GM12878 (cell line): ENCODE results near the gene URAD. TPM values are rescaled to one million over a fixed set of nuclear protein-coding genes. Genes with fewer than 3 reads are reported as not detected.

ENCODE experiments used
- ATAC-seq: fragments of 200-7000 bp; cut with Tn5 transposase; 3 replicates; pipeline ENCODE4 v1.9.1; 2020; ENCODE audit warnings: mild to moderate bottlenecking, moderate library complexity
- BruUV-seq: library from RNA; stranded (reverse); fragments of 400-500 nt; replicated peaks from 2 replicates; lab custom pipeline; 2021; lab: Mats Ljungman, UMichigan
- CTCF ChIA-PET: fragments of 300-600 bp; sonication (Branson Sonifier 250); formaldehyde crosslinking; extraction: SDS; loops from one replicate; lab custom pipeline; 2021; ENCODE audit warnings: inconsistent platforms; lab: Yijun Ruan, JAX
- POLR2A ChIA-PET: fragments of 350-600 bp; formaldehyde crosslinking; extraction: SDS; loops from one replicate; lab custom pipeline; 2021; ENCODE audit warnings: inconsistent platforms; lab: Charles Lee
- RAD21 ChIA-PET: fragments of 300-600 bp; sonication (Branson Sonifier 250); formaldehyde crosslinking; loops from one replicate; lab custom pipeline; 2023; ENCODE audit warnings: antibody characterized with exemption; ENCODE audit not compliant: unreplicated experiment; lab: Charles Lee
- SMC1A ChIA-PET: fragments of 300-600 bp; sonication (Branson Sonifier 250); formaldehyde crosslinking; loops from one replicate; lab custom pipeline; 2023; ENCODE audit not compliant: unreplicated experiment, uncharacterized antibody; lab: Charles Lee
- DNase-seq: peaks from one replicate; pipeline ENCODE4 v3.0.0-alpha.2; 2011; ENCODE audit warnings: low read depth, low spot score
- FAIRE-seq: peaks from 3 replicates; lab custom pipeline; 2011; peaks lifted over from hg19 to GRCh38; lab: Jason Lieb, UNC
- H2AFZ ChIP-seq: 2 replicates; pipeline ENCODE4 v1.6.0; 2011; ENCODE audit warnings: low read depth, low read length, control low read depth; ENCODE audit not compliant: control insufficient read depth
- H3K27ac ChIP-seq: 2 replicates; pipeline ENCODE4 v1.5.1; 2011; ENCODE audit warnings: control low read depth; ENCODE audit not compliant: control insufficient read depth, insufficient read depth
- H3K27me3 ChIP-seq, 2 experiments: replicated peaks in 1 of 2; 2 replicates each; pipeline versions ENCODE4 v1.6.0 to v1.6.1; 2011; ENCODE audit warnings: low read length in 1 of 2; ENCODE audit not compliant: control insufficient read depth in 2 of 2, insufficient read depth in 2 of 2
- H3K36me3 ChIP-seq, 2 experiments: 2 replicates each; pipeline ENCODE4 v1.5.1; 2011; ENCODE audit warnings: low read length in 1 of 2; ENCODE audit not compliant: control insufficient read depth in 2 of 2, insufficient read depth in 2 of 2
- H3K4me1 ChIP-seq: 2 replicates; pipeline ENCODE4 v1.6.1; 2011; ENCODE audit warnings: mild to moderate bottlenecking, low read length, moderate library complexity, mixed read lengths; ENCODE audit not compliant: control insufficient read depth, insufficient read depth
- H3K4me2 ChIP-seq: 2 replicates; pipeline ENCODE4 v1.6.0; 2011; ENCODE audit warnings: control low read depth; ENCODE audit not compliant: control insufficient read depth, insufficient read depth
- H3K4me3 ChIP-seq: fragments of 200-600 bp; sonication (generic); 2 replicates; pipeline ENCODE4 v1.5.1; 2016
- H3K79me2 ChIP-seq: 2 replicates; pipeline ENCODE4 v1.6.0; 2011; ENCODE audit warnings: low read length; ENCODE audit not compliant: control insufficient read depth, insufficient read depth
- H3K9ac ChIP-seq: 2 replicates; pipeline ENCODE4 v1.8.0; 2011; ENCODE audit warnings: low read length, control low read depth, mixed read lengths; ENCODE audit not compliant: control insufficient read depth, insufficient read depth
- H3K9me3 ChIP-seq: replicated peaks from 3 replicates; pipeline ENCODE4 v1.5.1; 2011; ENCODE audit warnings: mild to moderate bottlenecking, low read length; ENCODE audit not compliant: control insufficient read depth, insufficient read depth
- H4K20me1 ChIP-seq: 2 replicates; pipeline ENCODE4 v1.6.0; 2011; ENCODE audit not compliant: control insufficient read depth, insufficient read depth
- ATF3 ChIP-seq: IDR thresholded peaks from 2 replicates; pipeline ENCODE4 v1.6.1; 2011; ENCODE audit warnings: low read depth, mild to moderate bottlenecking, low read length, moderate library complexity, borderline replicate concordance; ENCODE audit errors: extremely low read depth
- CHD1 ChIP-seq: IDR thresholded peaks from 2 replicates; pipeline ENCODE4 v1.6.1; 2012; ENCODE audit warnings: low read depth, low read length, improper control_type of control experiment
- DPF2 ChIP-seq: fragments of 450-650 bp; IDR thresholded peaks from 2 replicates; pipeline ENCODE4 v1.6.1; 2017; ENCODE audit warnings: mild to moderate bottlenecking
- EP300 ChIP-seq, 2 experiments: fragments of 150-350 bp in 1 of 2; IDR thresholded peaks; 2 replicates each; pipeline ENCODE4 v1.6.1; 2011 to 2012; ENCODE audit warnings: low read depth in 2 of 2, low read length in 2 of 2, borderline replicate concordance in 1 of 2, improper control_type of control experiment in 1 of 2, inconsistent platforms in 1 of 2; ENCODE audit not compliant: control insufficient read depth in 1 of 2
- ESRRA ChIP-seq: IDR thresholded peaks from 2 replicates; pipeline ENCODE4 v1.6.1; 2012; ENCODE audit warnings: mild to moderate bottlenecking, low read length, improper control_type of control experiment
- FOS ChIP-seq: IDR thresholded peaks from 3 replicates; pipeline ENCODE4 v1.6.1; 2011; ENCODE audit warnings: borderline replicate concordance; ENCODE audit not compliant: insufficient read length; ENCODE audit errors: extremely low read depth
- HCFC1 ChIP-seq: fragments of 150-350 bp; IDR thresholded peaks from 2 replicates; pipeline ENCODE4 v1.6.1; 2014; ENCODE audit warnings: low read length
- LARP7 ChIP-seq: fragments of 450-650 bp; IDR thresholded peaks from 2 replicates; pipeline ENCODE4 v1.6.1; 2017; ENCODE audit warnings: mild to moderate bottlenecking
- MXI1 ChIP-seq: fragments of 150-350 bp; IDR thresholded peaks from 2 replicates; pipeline ENCODE4 v1.6.1; 2011; ENCODE audit warnings: low read depth, mild to moderate bottlenecking, inconsistent platforms, low read length, improper control_type of control experiment
- NFYA ChIP-seq: IDR thresholded peaks from 2 replicates; pipeline ENCODE4 v1.6.1; 2011; ENCODE audit warnings: low read depth, mild to moderate bottlenecking, low read length, improper control_type of control experiment, borderline replicate concordance
- RUNX3 ChIP-seq: IDR thresholded peaks from 2 replicates; pipeline ENCODE4 v1.6.1; 2012; ENCODE audit warnings: low read length, inconsistent platforms
- SPI1 ChIP-seq: IDR thresholded peaks from 2 replicates; pipeline ENCODE4 v1.6.1; 2011; ENCODE audit warnings: low read depth, mild to moderate bottlenecking, low read length, moderate library complexity, borderline replicate concordance; ENCODE audit not compliant: insufficient read depth
- STAT3 ChIP-seq: IDR thresholded peaks from 2 replicates; pipeline ENCODE4 v1.6.1; 2011; ENCODE audit warnings: low read depth, low read length, improper control_type of control experiment
- TAF1 ChIP-seq: IDR thresholded peaks from 2 replicates; pipeline ENCODE4 v1.6.1; 2011; ENCODE audit warnings: mild to moderate bottlenecking, low read depth, low read length, borderline replicate concordance
- ZBTB33 ChIP-seq: fragments of 450-650 bp; IDR thresholded peaks from 2 replicates; pipeline ENCODE4 v1.6.1; 2017; ENCODE audit warnings: mild to moderate bottlenecking
- ZNF217 ChIP-seq: fragments of 450-650 bp; IDR thresholded peaks from 2 replicates; pipeline ENCODE4 v1.6.1; 2017; ENCODE audit warnings: antibody characterized with exemption, mild to moderate bottlenecking
- WGBS: methylation state at CpG from one replicate; pipeline ENCODE4 v1.1.6; 2016; ENCODE audit warnings: low lambda C conversion rate; ENCODE audit not compliant: insufficient replicate concordance, insufficient coverage; ENCODE audit errors: missing lambda C conversion rate; 5-methylcytosine and 5-hydroxymethylcytosine counted together
- in situ Hi-C: fragments of 300-500 bp; cut with MboI; formaldehyde crosslinking; loops from 9 replicates; pipeline ENCODE4 v1.14.3; 2018; ENCODE audit warnings: mixed read lengths
- intact Hi-C: fragments of 100-400 bp; cut with micrococcal nuclease; formaldehyde crosslinking; loops from one replicate; pipeline ENCODE4 v1.14.2; 2022; ENCODE audit not compliant: unreplicated experiment
- polyA plus RNA-seq, 11 experiments: library from polyadenylated mRNA; depleted of rRNA in 4 of 11; unstranded in 6 of 11; stranded (reverse) in 5 of 11; fragments of >200 nt; fragmentation: Nextera tagmentation in 4 of 11; fragmentation: Illumina TruSeq in 1 of 11; extraction: Ambion mirVana in 4 of 11; extraction: Trizol in 1 of 11; gene quantifications; 1 replicate in 1 of 11; 2 replicates in 10 of 11; pipeline versions ENCODE4 v1.2.1 to v1.2.3, GENCODE V29; 2011 to 2016; ENCODE audit warnings: inconsistent platforms in 2 of 11, missing spikeins in 2 of 11, low read depth in 1 of 11
- total RNA-seq, 4 experiments: library from RNA; depleted of rRNA in 3 of 4; stranded (reverse); fragments of >200 nt in 3 of 4; fragmentation: Illumina TruSeq in 1 of 4; extraction: Trizol in 1 of 4; gene quantifications; 2 replicates each; pipeline versions ENCODE4 v1.2.1 to v1.2.3, GENCODE V29; 2013 to 2021

Gene URAD
- total and polyA plus RNA-seq, 10 of the 15 experiments (the other 5 are each of a cell fraction or from before 2014, with no cell fraction given), result not detected

GRCh38 chr13:27965740-27966640 is 22.5 kb downstream of the URAD start:
- no peak for ATAC-seq
- H3K9me3 ChIP-seq, result no peaks in the 10 kb centered on the region
- no peak overlapping the region for H3K27ac ChIP-seq
- no peaks in the 10 kb centered on the region for H3K36me3 ChIP-seq
- TF ChIP-seq ZNF217, result no peak
- no peak for TF ChIP-seq ZBTB33
- TF ChIP-seq EP300 (IDR thresholded peaks at IDR 0.05; ENCODE audit: borderline replicate concordance in 1 of 2, control insufficient read depth in 1 of 2, low read depth in 2 of 2, low read length in 2 of 2), result no peak
- TF ChIP-seq MXI1, result no peak
- TF ChIP-seq DPF2, result no peak
- TF ChIP-seq STAT3, result no peak
- no peak for TF ChIP-seq FOS
- TF ChIP-seq LARP7, result no peak
- TF ChIP-seq ATF3, result no peak
- no peak for TF ChIP-seq ESRRA
- TF ChIP-seq RUNX3, result no peak
- TF ChIP-seq HCFC1, result no peak
- no peak for TF ChIP-seq NFYA
- no peak for TF ChIP-seq TAF1
- TF ChIP-seq SPI1, result no peak
- TF ChIP-seq CHD1, result no peak
- RAD21 ChIA-PET, result no interaction called here
- BruUV-seq, result no TSS peak
- no peak overlapping the region for H3K4me2 ChIP-seq
- no peak overlapping the region for H3K4me3 ChIP-seq
- no peaks in the 10 kb centered on the region for H3K79me2 ChIP-seq
- SMC1A ChIA-PET, result interaction anchor here (1.5 kb wide), 1 partner anchor 12 kb away, joined by 4 read pairs; no protein-coding TSS in a partner anchor
- no peak for DNase-seq
- no peak overlapping the region for H2AFZ ChIP-seq
- POLR2A ChIA-PET, result no interaction called here
- CTCF ChIA-PET, result interaction anchor here (0.7 kb wide), 1 partner anchor 97 kb away, joined by 3 read pairs; no protein-coding TSS in a partner anchor
- FAIRE-seq, result no peak
- intact Hi-C loops (no loop called here), in situ Hi-C loops (no loop called here)
- WGBS, result 25% methylated on average over 45 of the region's 45 CpGs
- H3K9ac ChIP-seq, result no peak overlapping the region
- no peaks in the 10 kb centered on the region for H4K20me1 ChIP-seq
- no peaks in the 10 kb centered on the region for H3K4me1 ChIP-seq
- H3K27me3 ChIP-seq, result peaks cover 19 to 22% of the 10 kb centered on the region in 2 experiments
